HepG2 (cell line): ENCODE results near the gene TNPO3. TPM values are rescaled to one million over a fixed set of nuclear protein-coding genes. Genes with fewer than 3 reads are reported as not detected.

ENCODE experiments used
- ATAC-seq: fragments of 200-7000 bp; cut with Tn5 transposase; 3 replicates; pipeline ENCODE4 v1.9.1; 2020; ENCODE audit warnings: mild to moderate bottlenecking, moderate library complexity
- BruUV-seq: library from RNA; stranded (reverse); fragments of 400-500 nt; replicated peaks from 2 replicates; lab custom pipeline; 2021; lab: Mats Ljungman, UMichigan
- CTCF ChIA-PET: fragments of 300-600 bp; formaldehyde crosslinking; extraction: SDS; loops from one replicate; lab custom pipeline; 2021; ENCODE audit warnings: low total read pairs, inconsistent platforms, low intra/inter-chr PET ratio; lab: Yijun Ruan, JAX
- POLR2A ChIA-PET: fragments of 350-600 bp; sonication (Branson Sonifier 250); formaldehyde crosslinking; loops from one replicate; lab custom pipeline; 2020; ENCODE audit warnings: antibody characterized with exemption, inconsistent platforms; lab: Yijun Ruan, JAX
- DNase-seq: peaks from one replicate; pipeline ENCODE4 v3.0.0-alpha.2; 2015; ENCODE audit warnings: low spot score
- FAIRE-seq: peaks from 3 replicates; lab custom pipeline; 2011; peaks lifted over from hg19 to GRCh38; lab: Jason Lieb, UNC
- H2AFZ ChIP-seq: one replicate; pipeline ENCODE4 v1.6.1; 2011; ENCODE audit warnings: low read length, inconsistent platforms
- H3K27ac ChIP-seq: fragments of 300-600 bp; 3 replicates; pipeline ENCODE4 v1.8.0; 2011; ENCODE audit warnings: mixed run types, mild to moderate bottlenecking, mixed read lengths, low read length, inconsistent platforms; ENCODE audit not compliant: insufficient read depth; ENCODE audit errors: extremely low read length
- H3K27me3 ChIP-seq, 2 experiments: fragments of 200-600 bp in 1 of 2; 2 replicates in 1 of 2; 3 replicates in 1 of 2; pipeline versions ENCODE4 v1.6.0 to v1.8.0; 2011; ENCODE audit warnings: low read length in 2 of 2, mild to moderate bottlenecking in 2 of 2, moderate library complexity in 2 of 2, inconsistent platforms in 1 of 2; ENCODE audit not compliant: insufficient read depth in 2 of 2, control insufficient read depth in 1 of 2
- H3K36me3 ChIP-seq, 2 experiments: fragments of 200-600 bp in 1 of 2; replicated peaks in 1 of 2; 2 replicates in 1 of 2; 3 replicates in 1 of 2; pipeline versions ENCODE4 v1.5.1 to v1.8.0; 2011; ENCODE audit warnings: low read length in 2 of 2, inconsistent platforms in 1 of 2; ENCODE audit not compliant: insufficient read depth in 2 of 2, control insufficient read depth in 1 of 2
- H3K4me1 ChIP-seq: 2 replicates; pipeline ENCODE4 v1.5.1; 2012; ENCODE audit warnings: low read length, inconsistent platforms; ENCODE audit not compliant: insufficient read depth
- H3K4me2 ChIP-seq: 2 replicates; pipeline ENCODE4 v1.6.0; 2011; ENCODE audit warnings: low read depth, low read length, inconsistent platforms
- H3K4me3 ChIP-seq, 3 experiments: fragments of 200-600 bp in 1 of 3; sonication (generic), shearing (Covaris generic) in 1 of 3; replicated peaks in 1 of 3; 2 replicates each; pipeline ENCODE4 v1.5.1; 2011 to 2016; ENCODE audit warnings: low read length in 3 of 3, inconsistent platforms in 2 of 3, low read depth in 2 of 3, mild to moderate bottlenecking in 2 of 3, control low read depth in 1 of 3, mixed read lengths in 1 of 3; ENCODE audit not compliant: insufficient read depth in 1 of 3
- H3K79me2 ChIP-seq: one replicate; pipeline ENCODE4 v1.6.1; 2011; ENCODE audit warnings: low read length, inconsistent platforms; ENCODE audit not compliant: insufficient read depth
- H3K9ac ChIP-seq: 2 replicates; pipeline ENCODE4 v1.6.0; 2011; ENCODE audit warnings: mild to moderate bottlenecking, low read depth, low read length, inconsistent platforms; ENCODE audit not compliant: insufficient read depth
- H3K9me3 ChIP-seq: 2 replicates; pipeline ENCODE4 v1.5.1; 2012; ENCODE audit warnings: mild to moderate bottlenecking, low read length
- H4K20me1 ChIP-seq: 2 replicates; pipeline ENCODE4 v1.6.0; 2011; ENCODE audit warnings: inconsistent platforms, mild to moderate bottlenecking, low read length, moderate library complexity; ENCODE audit not compliant: insufficient read depth
- CEBPB ChIP-seq: IDR thresholded peaks from 2 replicates; pipeline ENCODE4 v1.6.1; 2011; ENCODE audit warnings: low read depth, low read length, improper control_type of control experiment, borderline replicate concordance
- MAFF ChIP-seq: IDR thresholded peaks from 2 replicates; pipeline ENCODE4 v1.6.1; 2011; ENCODE audit warnings: low read depth, low read length, improper control_type of control experiment
- MAFG ChIP-seq: sonication (generic); formaldehyde crosslinking; IDR thresholded peaks from 2 replicates; pipeline ENCODE4 v1.5.1; 2020; ENCODE audit warnings: mild to moderate bottlenecking, missing genetic modification reagents
- MAFK ChIP-seq, 2 experiments: IDR thresholded peaks in 1 of 2; conservative IDR thresholded peaks in 1 of 2; 2 replicates each; pipeline ENCODE4 v1.6.1; 2011; ENCODE audit warnings: improper control_type of control experiment in 2 of 2, low read length in 2 of 2
- ZFAT ChIP-seq: sonication (generic); formaldehyde crosslinking; conservative IDR thresholded peaks from 2 replicates; pipeline ENCODE4 v1.8.1; 2023; ENCODE audit warnings: missing genetic modification reagents, inconsistent platforms
- WGBS: methylation state at CpG from one replicate; pipeline ENCODE4 v1.1.6; 2017; ENCODE audit warnings: low lambda C conversion rate; 5-methylcytosine and 5-hydroxymethylcytosine counted together
- in situ Hi-C: cut with HindIII; loops from 2 replicates; pipeline ENCODE4 v1.10.0; 2017; ENCODE audit warnings: low pct_unique_long_range_greater_than_20kb; ENCODE audit not compliant: extremely low pct_ligation_motif_present
- intact Hi-C: fragments of 100-400 bp; cut with micrococcal nuclease; formaldehyde crosslinking; loops from one replicate; pipeline ENCODE4 v1.10.0; 2022; ENCODE audit not compliant: unreplicated experiment
- polyA plus RNA-seq, 8 experiments: library from polyadenylated mRNA; depleted of rRNA in 3 of 8; stranded (reverse) in 7 of 8; unstranded in 1 of 8; fragments of >200 nt; fragmentation: Illumina TruSeq in 4 of 8; extraction: Trizol in 4 of 8; gene quantifications; 2 replicates each; pipeline versions ENCODE4 v1.2.1 to v1.2.3, GENCODE V29; 2011 to 2016; ENCODE audit warnings: low read depth in 4 of 8, missing spikeins in 1 of 8, mixed read lengths in 1 of 8; ENCODE audit not compliant: insufficient read depth in 1 of 8
- total RNA-seq, 5 experiments: library from RNA; depleted of rRNA; stranded (reverse); fragments of >200 nt; fragmentation: Illumina TruSeq; extraction: Trizol; gene quantifications; 2 replicates each; pipeline ENCODE4 v1.2.3, GENCODE V29; 2016; ENCODE audit warnings: low read depth in 1 of 5
- TF ChIP-seq, protein P1 (sequence below): sonication (generic); formaldehyde crosslinking; IDR thresholded peaks from 2 replicates; pipeline ENCODE4 v1.5.1; 2020; ENCODE audit warnings: missing genetic modification reagents, mild to moderate bottlenecking, borderline replicate concordance

TNPO3 gene
- total and polyA plus RNA-seq, 2 of the 13 experiments (the other 11 are each of a cell fraction or from before 2014, with no cell fraction given) = 23.8 to 44.6 TPM

DNA sequence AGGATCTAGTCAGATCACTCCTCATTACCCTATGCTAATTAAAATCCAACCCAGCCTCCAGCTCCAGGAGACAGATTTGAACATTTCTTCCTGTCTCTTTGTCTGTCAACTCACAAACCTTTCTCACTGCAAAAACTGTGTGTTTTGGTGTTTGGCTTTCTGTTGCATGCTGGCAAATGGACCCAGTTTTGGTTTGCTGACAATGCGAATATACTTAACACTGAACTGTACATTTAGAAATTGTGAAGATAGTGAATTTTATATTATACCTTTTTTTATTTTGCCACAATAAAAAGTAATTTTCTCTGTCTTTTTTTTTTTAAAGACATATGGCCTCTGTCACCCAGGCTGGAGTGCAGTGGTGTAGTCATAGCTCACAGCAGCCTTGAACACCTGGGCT, 18.3 kb upstream of the TNPO3 start:
- Histone ChIP-seq H3K4me1 (0 out of 2 replicates have a peak, but pooled peaks cover 9% of the 10 kb centered on the region), H3K27ac (no peak overlapping the region), H3K4me3 (no peak overlapping the region), H2AFZ (no peak overlapping the region), H3K9me3 (no peaks in the 10 kb centered on the region), H3K27me3 (peaks cover 0 to 5% of the 10 kb centered on the region in 2 experiments; a peak in 1 of 5 replicates), H4K20me1 (no peaks in the 10 kb centered on the region), H3K79me2 (no peaks in the 10 kb centered on the region), H3K9ac (no peak overlapping the region), H3K4me2 (peak overlapping the region; percentile 62), H3K36me3 (no peaks in the 10 kb centered on the region)
- ATAC-seq (no peak), FAIRE-seq (no peak), DNase-seq (no peak)
- peak; percentile 68 to 79 for TF ChIP-seq MAFK (conservative IDR thresholded peaks at IDR 0.05 in 1 of 2, IDR thresholded peaks at IDR 0.05 in 1 of 2; ENCODE audit: low read length in 2 of 2)
- peak; percentile 61 for TF ChIP-seq MAFF
- no peak for TF ChIP-seq ZFAT (CRISPR knock-in tag)
- intact Hi-C loops (no loop called here), in situ Hi-C loops (no loop called here)
- no TSS peak for BruUV-seq
- 81% methylated on average over 1 of the region's 1 CpG for WGBS
- POLR2A ChIA-PET = interaction anchor here (1.4 kb wide), 1 partner anchor 19 kb away, joined by 4 read pairs; the partner anchor contains the start of gene TNPO3
- CTCF ChIA-PET = no interaction called here

DNA sequence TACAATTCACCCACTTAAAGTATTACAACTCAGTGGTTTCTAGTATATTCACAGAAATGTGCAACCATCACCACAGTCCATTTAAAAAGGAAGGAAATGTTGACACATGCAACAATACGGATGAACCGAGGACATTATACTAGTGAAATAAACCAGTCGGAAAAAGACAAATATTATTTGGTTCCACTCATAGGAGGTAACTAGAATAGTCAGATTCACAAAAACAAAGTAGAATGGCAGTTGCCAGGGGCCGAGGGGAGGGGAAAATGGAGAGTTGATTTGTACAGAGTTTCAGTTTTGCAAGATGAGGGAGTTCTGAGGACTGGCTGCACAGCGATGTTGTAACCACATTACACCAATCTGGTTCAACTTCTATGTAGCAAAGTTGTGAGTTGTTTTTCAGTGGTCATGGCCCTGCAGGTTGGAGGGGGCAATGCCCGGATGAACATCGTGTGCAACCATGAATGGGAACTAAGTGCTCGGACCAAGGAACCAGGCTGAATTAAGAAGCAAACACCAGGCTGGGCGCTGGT, 17.6 kb upstream of the TNPO3 start:
- Histone ChIP-seq H3K27me3 (peaks cover 0 to 5% of the 10 kb centered on the region in 2 experiments; a peak in 1 of 5 replicates), H3K4me3 (peak overlapping the region in 1 of 3 experiments; percentile 40; a peak in 2 of 6 replicates), H3K36me3 (no peaks in the 10 kb centered on the region), H3K4me1 (0 out of 2 replicates have a peak, but pooled peaks cover 9% of the 10 kb centered on the region), H4K20me1 (no peaks in the 10 kb centered on the region), H3K27ac (no peak overlapping the region), H3K4me2 (peak overlapping the region; percentile 62), H2AFZ (peak overlapping the region; percentile 47), H3K9me3 (no peaks in the 10 kb centered on the region), H3K9ac (no peak overlapping the region), H3K79me2 (no peaks in the 10 kb centered on the region)
- intact Hi-C loops = no loop called here
- 8% methylated on average over 9 of the region's 9 CpGs for WGBS
- ChIA-PET POLR2A (no interaction called here), CTCF (no interaction called here)
- TF ChIP-seq, protein P1, sequence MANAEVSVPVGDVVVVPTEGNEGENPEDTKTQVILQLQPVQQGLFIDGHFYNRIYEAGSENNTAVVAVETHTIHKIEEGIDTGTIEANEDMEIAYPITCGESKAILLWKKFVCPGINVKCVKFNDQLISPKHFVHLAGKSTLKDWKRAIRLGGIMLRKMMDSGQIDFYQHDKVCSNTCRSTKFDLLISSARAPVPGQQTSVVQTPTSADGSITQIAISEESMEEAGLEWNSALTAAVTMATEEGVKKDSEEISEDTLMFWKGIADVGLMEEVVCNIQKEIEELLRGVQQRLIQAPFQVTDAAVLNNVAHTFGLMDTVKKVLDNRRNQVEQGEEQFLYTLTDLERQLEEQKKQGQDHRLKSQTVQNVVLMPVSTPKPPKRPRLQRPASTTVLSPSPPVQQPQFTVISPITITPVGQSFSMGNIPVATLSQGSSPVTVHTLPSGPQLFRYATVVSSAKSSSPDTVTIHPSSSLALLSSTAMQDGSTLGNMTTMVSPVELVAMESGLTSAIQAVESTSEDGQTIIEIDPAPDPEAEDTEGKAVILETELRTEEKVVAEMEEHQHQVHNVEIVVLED (CRISPR knock-in tag) = no peak
- peak; percentile 52; the same call in 1 of the 2 replicates for TF ChIP-seq CEBPB
- TF ChIP-seq MAFG (CRISPR knock-in tag) = no peak
- BruUV-seq = no TSS peak
- ATAC-seq = peak; percentile 81
- in situ Hi-C loops = no loop called here
- FAIRE-seq = peak; percentile 56
- peak; percentile 21 for DNase-seq
